SH-SY5Y (cell line): ENCODE measurements around the gene KCNMB3.

Experiments used
- GATA2 ChIP-seq: IDR thresholded peaks from 2 replicates; pipeline ENCODE4 v1.6.1; 2011; ENCODE audit warnings: mild to moderate bottlenecking, low read depth, low read length
- GATA3 ChIP-seq: IDR thresholded peaks from 2 replicates; pipeline ENCODE4 v1.6.1; 2011; ENCODE audit warnings: low read depth, mild to moderate bottlenecking, low read length, moderate library complexity

GRCh38 chr3:179278932-179279693 lies 28.2 kb upstream of the KCNMB3 start:
- TF ChIP-seq GATA3 (no peak), GATA2 (no peak)
